Activated naive CD8-positive, alpha-beta T cell treated with anti-CD3 and anti-CD28 coated beads, Interleukin-2, amount 50 U/mL, for 24 hours (primary cell): ENCODE measurements around the gene PLA2G5.

Experiments
- ATAC-seq: fragments of 150-1000 bp; cut with Tn5 transposase; one replicate; pipeline ENCODE4 v1.10.0; 2021
- DNase-seq: peaks from one replicate; pipeline ENCODE4 v3.0.0; 2021
- H3K27ac Mint-ChIP-seq: one replicate; pipeline ENCODE4 v1.8.0; 2021; ENCODE audit warnings: mild to moderate bottlenecking, mixed read lengths
- H3K27me3 Mint-ChIP-seq: one replicate; pipeline ENCODE4 v1.8.0; 2021; ENCODE audit warnings: mixed read lengths
- H3K36me3 Mint-ChIP-seq: one replicate; pipeline ENCODE4 v1.8.0; 2021; ENCODE audit warnings: low read depth, mixed read lengths
- H3K4me1 Mint-ChIP-seq: one replicate; pipeline ENCODE4 v1.8.0; 2021; ENCODE audit warnings: mixed read lengths
- H3K4me3 Mint-ChIP-seq: one replicate; pipeline ENCODE4 v1.8.0; 2021; ENCODE audit warnings: mild to moderate bottlenecking, moderate library complexity, mixed read lengths
- H3K9me3 Mint-ChIP-seq: one replicate; pipeline ENCODE4 v1.8.0; 2021; ENCODE audit warnings: mixed read lengths

PLA2G5 gene

GRCh38 chr1:20075345-20075744 lies 5.4 kb downstream of the PLA2G5 start:
- no peaks in the 10 kb centered on the region for H3K9me3 Mint-ChIP-seq
- H3K4me1 Mint-ChIP-seq, result peaks cover 15% of the 10 kb centered on the region
- H3K4me3 Mint-ChIP-seq, result no peak overlapping the region
- H3K27ac Mint-ChIP-seq, result no peak overlapping the region
- ATAC-seq (no peak), DNase-seq (no peak)
- H3K27me3 Mint-ChIP-seq, result peaks cover 22% of the 10 kb centered on the region
- no peaks in the 10 kb centered on the region for H3K36me3 Mint-ChIP-seq

GRCh38 chr1:20076223-20076622 lies 6.2 kb downstream of the PLA2G5 start:
- Mint-ChIP-seq H3K36me3 (no peaks in the 10 kb centered on the region), H3K9me3 (no peaks in the 10 kb centered on the region), H3K27ac (no peak overlapping the region), H3K4me3 (no peak overlapping the region), H3K4me1 (peaks cover 23% of the 10 kb centered on the region), H3K27me3 (peaks cover 27% of the 10 kb centered on the region)
- ATAC-seq (no peak), DNase-seq (no peak)

GRCh38 chr1:20076710-20077461 lies 6.9 kb downstream of the PLA2G5 start:
- DNase-seq (no peak), ATAC-seq (no peak)
- H3K27me3 Mint-ChIP-seq, result peaks cover 30% of the 10 kb centered on the region
- H3K9me3 Mint-ChIP-seq, result no peaks in the 10 kb centered on the region
- H3K36me3 Mint-ChIP-seq, result no peaks in the 10 kb centered on the region
- no peak overlapping the region for H3K4me3 Mint-ChIP-seq
- peaks cover 25% of the 10 kb centered on the region for H3K4me1 Mint-ChIP-seq
- H3K27ac Mint-ChIP-seq, result no peak overlapping the region

DNA sequence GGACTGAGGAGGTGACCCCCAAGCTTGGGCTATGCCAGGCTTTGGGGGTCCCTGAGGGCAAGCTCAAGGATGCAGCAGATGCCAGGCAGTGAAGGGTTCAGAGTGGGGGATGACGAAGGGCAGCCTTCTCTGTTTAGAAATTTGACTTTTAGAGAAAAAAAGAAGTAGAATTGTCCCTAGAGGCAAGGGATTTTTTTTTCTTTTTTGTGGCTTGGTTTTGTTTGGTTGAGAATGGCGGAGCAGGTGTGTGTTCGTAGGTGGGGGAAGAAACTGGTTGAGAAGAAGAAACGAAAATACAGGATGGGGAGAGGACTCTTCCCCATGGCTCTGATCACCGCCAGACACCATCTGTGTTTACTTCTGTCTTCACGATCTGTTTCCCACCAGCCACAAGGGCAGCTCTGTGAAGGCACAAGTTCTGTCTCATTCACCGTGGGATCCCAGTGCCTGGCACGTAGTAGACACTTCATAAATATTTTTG lies 8.2 kb downstream of the PLA2G5 start:
- no peak overlapping the region for H3K27ac Mint-ChIP-seq
- peaks cover 25% of the 10 kb centered on the region for H3K4me1 Mint-ChIP-seq
- H3K36me3 Mint-ChIP-seq, result no peaks in the 10 kb centered on the region
- ATAC-seq, result no peak
- H3K9me3 Mint-ChIP-seq, result no peaks in the 10 kb centered on the region
- H3K27me3 Mint-ChIP-seq, result peaks cover 34% of the 10 kb centered on the region
- DNase-seq, result no peak
- H3K4me3 Mint-ChIP-seq, result no peak overlapping the region

- DNase-seq, result no peak
- no peak for ATAC-seq
- Mint-ChIP-seq H3K36me3 (no peaks in the 10 kb centered on the region), H3K27ac (no peak overlapping the region), H3K9me3 (no peaks in the 10 kb centered on the region), H3K4me3 (no peak overlapping the region), H3K27me3 (peaks cover 34% of the 10 kb centered on the region), H3K4me1 (peaks cover 25% of the 10 kb centered on the region)
These were observed 8.7 kb downstream of the PLA2G5 start for GRCh38 chr1:20078711-20079110.

DNA sequence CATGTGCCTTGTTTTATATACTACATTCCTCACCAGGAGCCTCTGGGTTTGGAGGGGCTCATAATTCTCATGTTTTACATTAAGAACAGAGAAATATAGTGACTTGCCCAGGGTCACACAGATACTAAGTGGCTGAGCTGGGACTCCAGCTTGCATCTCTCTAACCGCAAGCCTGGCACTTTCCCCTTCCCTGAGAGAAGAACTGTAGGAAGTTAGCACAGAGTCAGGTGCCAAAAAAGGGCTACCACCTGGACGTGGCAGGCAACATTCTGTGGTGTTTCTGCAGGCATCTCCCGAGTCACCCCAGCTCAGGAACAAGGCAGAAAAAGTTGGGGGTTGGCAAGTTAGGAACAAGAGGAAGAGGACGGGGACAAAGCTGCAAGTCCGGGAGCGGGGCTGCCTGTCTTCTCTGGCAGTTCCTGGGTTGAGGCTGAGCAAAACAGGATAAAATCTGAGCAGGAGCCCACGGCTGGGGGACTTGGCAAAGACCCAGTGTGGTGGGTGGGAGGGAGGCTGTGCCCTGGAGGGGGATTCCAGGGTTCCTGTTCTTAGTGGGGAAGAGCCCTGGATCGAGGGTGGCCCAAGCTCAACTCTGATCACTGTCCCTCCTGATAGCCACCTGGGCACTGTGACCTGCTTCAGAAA lies 9.8 kb downstream of the PLA2G5 start:
- ATAC-seq (no peak), DNase-seq (no peak)
- H3K4me3 Mint-ChIP-seq, result no peak overlapping the region
- peaks cover 34% of the 10 kb centered on the region for H3K27me3 Mint-ChIP-seq
- no peaks in the 10 kb centered on the region for H3K36me3 Mint-ChIP-seq
- H3K4me1 Mint-ChIP-seq, result peaks cover 25% of the 10 kb centered on the region
- no peak overlapping the region for H3K27ac Mint-ChIP-seq
- no peaks in the 10 kb centered on the region for H3K9me3 Mint-ChIP-seq

DNA sequence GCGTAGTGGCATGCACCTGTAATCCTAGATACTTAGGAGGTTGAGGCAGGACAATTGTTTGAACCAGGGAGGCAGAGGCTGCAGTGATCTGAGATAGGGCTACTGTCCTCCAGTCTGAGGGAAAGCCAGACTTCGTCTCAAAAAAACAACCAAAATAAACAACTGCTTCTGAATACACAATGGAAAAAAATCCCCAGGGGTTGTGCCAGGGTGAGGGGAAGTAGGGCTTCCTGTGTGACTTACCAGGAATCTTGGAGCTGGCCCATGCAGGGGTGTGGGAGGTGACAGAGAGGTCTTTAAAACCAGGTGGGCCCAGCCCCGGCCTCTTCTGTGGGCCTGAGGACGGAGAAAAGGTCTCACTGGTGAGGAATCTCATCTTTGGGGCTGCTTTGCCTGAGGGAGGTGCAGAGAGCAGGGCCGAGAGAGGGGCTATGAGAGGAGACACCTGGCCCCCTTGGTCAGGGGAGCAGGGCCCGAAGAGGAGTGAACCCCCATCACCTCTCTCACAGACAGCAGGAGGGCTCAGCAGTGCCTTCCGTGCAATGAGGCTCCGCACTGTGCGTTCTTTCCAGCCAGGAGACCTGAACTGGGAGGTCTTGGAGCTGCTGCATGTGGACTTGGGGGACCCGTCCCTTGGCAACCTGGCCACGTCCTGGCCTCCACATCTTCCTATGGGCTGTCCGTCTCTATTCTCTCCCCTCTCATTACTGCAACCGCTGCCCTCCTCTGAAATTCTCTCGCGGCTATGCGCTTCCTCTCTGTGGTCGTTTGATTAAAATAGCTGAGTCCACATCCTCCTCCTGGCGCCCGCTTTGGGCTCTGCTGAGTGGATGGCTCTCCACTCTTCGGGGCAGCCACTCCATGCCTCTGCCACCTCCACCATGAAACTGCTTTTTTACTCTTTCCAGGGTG lies 10.7 kb downstream of the PLA2G5 start:
- peaks cover 25% of the 10 kb centered on the region for H3K4me1 Mint-ChIP-seq
- H3K27me3 Mint-ChIP-seq, result peaks cover 34% of the 10 kb centered on the region
- DNase-seq (no peak), ATAC-seq (peak; percentile 33)
- H3K36me3 Mint-ChIP-seq, result no peaks in the 10 kb centered on the region
- no peak overlapping the region for H3K27ac Mint-ChIP-seq
- no peaks in the 10 kb centered on the region for H3K9me3 Mint-ChIP-seq
- H3K4me3 Mint-ChIP-seq, result no peak overlapping the region

DNA sequence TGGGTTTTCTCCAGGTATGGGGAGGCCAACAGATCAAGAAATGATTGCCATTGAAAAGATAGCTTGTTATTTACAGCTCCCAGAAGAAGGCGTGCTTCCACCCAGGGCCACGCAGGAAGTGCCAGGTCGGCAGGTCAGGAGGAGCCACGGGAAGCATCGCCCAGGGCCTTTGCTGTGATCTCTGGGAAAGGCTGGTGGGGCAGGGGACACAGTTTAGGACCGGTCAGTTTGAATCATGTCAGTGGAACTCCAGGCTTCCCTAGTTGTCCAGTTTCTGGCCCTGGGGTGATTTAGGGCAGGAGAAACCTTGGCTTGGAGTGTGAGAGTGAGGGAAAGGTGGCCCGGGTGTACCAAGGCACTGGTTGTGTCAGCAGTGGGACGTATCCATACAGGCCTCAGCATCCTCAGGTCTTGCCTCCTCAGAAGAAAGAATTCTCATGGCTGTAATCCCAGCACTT lies 11.4 kb downstream of the PLA2G5 start:
- H3K27me3 Mint-ChIP-seq, result peaks cover 34% of the 10 kb centered on the region

DNA sequence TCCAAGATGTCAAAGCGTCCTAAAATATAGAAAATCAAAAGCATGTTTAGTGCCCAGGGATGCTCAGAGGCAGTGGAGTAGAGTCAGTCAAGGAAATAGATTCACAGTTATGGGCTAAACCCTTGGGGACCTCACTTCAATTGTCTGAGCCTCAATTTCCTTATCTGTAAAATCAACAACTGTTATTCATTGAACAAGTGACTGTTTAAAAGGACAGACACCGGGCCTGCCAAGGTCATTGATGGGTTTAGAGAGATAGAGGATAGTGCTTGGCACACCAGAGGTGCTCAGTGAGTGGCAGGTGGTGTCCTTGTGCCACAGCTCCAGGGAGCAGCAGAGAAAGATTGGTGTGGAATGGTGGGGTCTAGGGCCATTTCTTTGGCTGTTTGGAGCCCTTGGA lies 12.8 kb downstream of the PLA2G5 start:
- Mint-ChIP-seq H3K4me3 (no peak overlapping the region), H3K36me3 (no peaks in the 10 kb centered on the region), H3K4me1 (peaks cover 22% of the 10 kb centered on the region), H3K27me3 (peaks cover 28% of the 10 kb centered on the region), H3K27ac (no peak overlapping the region), H3K9me3 (no peaks in the 10 kb centered on the region)
- DNase-seq (no peak), ATAC-seq (no peak)

More for the DNA sequence above, 11.4 kb downstream of the PLA2G5 start:
- Mint-ChIP-seq H3K4me3 (no peak overlapping the region), H3K4me1 (peaks cover 25% of the 10 kb centered on the region), H3K9me3 (no peaks in the 10 kb centered on the region), H3K27ac (no peak overlapping the region), H3K36me3 (no peaks in the 10 kb centered on the region)
- ATAC-seq, result no peak
- no peak for DNase-seq

- H3K4me3 Mint-ChIP-seq, result no peak overlapping the region
- H3K36me3 Mint-ChIP-seq, result no peaks in the 10 kb centered on the region
- H3K27me3 Mint-ChIP-seq, result peaks cover 22% of the 10 kb centered on the region
- no peak overlapping the region for H3K27ac Mint-ChIP-seq
- no peak for ATAC-seq
- H3K9me3 Mint-ChIP-seq, result no peaks in the 10 kb centered on the region
- H3K4me1 Mint-ChIP-seq, result peaks cover 16% of the 10 kb centered on the region
- no peak for DNase-seq
These were observed 13.4 kb downstream of the PLA2G5 start for GRCh38 chr1:20083178-20083944.

- no peaks in the 10 kb centered on the region for H3K4me1 Mint-ChIP-seq
- ATAC-seq, result no peak
- H3K36me3 Mint-ChIP-seq, result no peaks in the 10 kb centered on the region
- H3K9me3 Mint-ChIP-seq, result no peaks in the 10 kb centered on the region
- no peak overlapping the region for H3K27ac Mint-ChIP-seq
- no peak overlapping the region for H3K4me3 Mint-ChIP-seq
- H3K27me3 Mint-ChIP-seq, result peaks cover 7% of the 10 kb centered on the region
- DNase-seq, result no peak
These were observed 16.8 kb downstream of the PLA2G5 start for GRCh38 chr1:20086800-20087199.

DNA sequence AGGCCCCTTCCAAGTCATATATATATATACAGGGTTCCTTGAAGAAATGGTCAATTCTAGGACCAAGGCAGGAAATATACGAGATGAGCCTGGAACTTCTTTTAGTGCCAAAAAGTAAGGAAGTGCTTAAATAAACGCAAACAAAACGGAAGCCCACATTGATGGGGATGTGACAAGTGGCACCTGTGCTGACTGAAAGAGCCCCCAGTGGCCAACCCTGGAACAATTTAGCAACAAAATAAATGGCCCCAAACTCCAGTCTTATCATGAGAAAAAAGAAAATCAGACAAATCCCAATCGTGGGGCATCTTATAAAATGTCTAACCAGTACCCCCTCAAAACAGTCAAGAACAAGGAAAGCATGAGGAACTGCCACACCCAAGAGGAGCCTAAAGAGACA lies 17.7 kb downstream of the PLA2G5 start:
- Mint-ChIP-seq H3K27ac (no peak overlapping the region), H3K36me3 (no peaks in the 10 kb centered on the region), H3K27me3 (peaks cover 3% of the 10 kb centered on the region), H3K4me3 (no peak overlapping the region), H3K9me3 (no peaks in the 10 kb centered on the region), H3K4me1 (no peaks in the 10 kb centered on the region)
- DNase-seq, result no peak
- no peak for ATAC-seq

GRCh38 chr1:20089328-20090077 lies 19.5 kb downstream of the PLA2G5 start:
- H3K9me3 Mint-ChIP-seq, result no peaks in the 10 kb centered on the region
- DNase-seq, result no peak
- H3K4me1 Mint-ChIP-seq, result no peaks in the 10 kb centered on the region
- H3K27me3 Mint-ChIP-seq, result peaks cover 12% of the 10 kb centered on the region
- no peak overlapping the region for H3K27ac Mint-ChIP-seq
- no peak for ATAC-seq
- H3K4me3 Mint-ChIP-seq, result no peak overlapping the region
- H3K36me3 Mint-ChIP-seq, result no peaks in the 10 kb centered on the region
